Pancreas (tissue), 10 donors: ENCODE measurements around the gene SNTG2. TPM values are rescaled to one million over a fixed set of nuclear protein-coding genes. Genes with fewer than 3 reads are reported as not detected.

ENCODE experiments used
- ATAC-seq, 4 donors: fragments of 200-7000 bp; cut with Tn5 transposase; one replicate each; pipeline versions ENCODE4 v1.8.0 to v1.9.1; 2020; ENCODE audit warnings: mild to moderate bottlenecking in 4 of 4, moderate library complexity in 4 of 4
- DNase-seq, 6 donors: peaks; one replicate each; pipeline ENCODE4 v3.0.0-alpha.2; 2020
- FAIRE-seq: peaks from 2 replicates; lab custom pipeline; 2012; peaks lifted over from hg19 to GRCh38; lab: Jason Lieb, UNC
- H3K27ac ChIP-seq, 4 donors: fragments of 200-600 bp; sonication (generic); 1 replicate in 3 of 4; 2 replicates in 1 of 4; pipeline versions ENCODE4 v1.5.0 to v1.8.0; 2020
- H3K27me3 ChIP-seq, 4 donors: fragments of 200-600 bp; one replicate each; pipeline ENCODE4 v1.8.0; 2021
- H3K36me3 ChIP-seq, 3 donors: fragments of 200-600 bp; sonication (generic) in 1 of 3; one replicate each; pipeline versions ENCODE4 v1.5.0 to v1.8.0; 2020 to 2021
- H3K4me1 ChIP-seq, 3 donors: fragments of 200-600 bp; one replicate each; pipeline ENCODE4 v1.8.0; 2021
- H3K4me3 ChIP-seq, 4 donors: fragments of 200-600 bp; sonication (generic) in 2 of 4; one replicate each; pipeline versions ENCODE4 v1.5.0 to v1.8.0; 2020 to 2021
- H3K9me3 ChIP-seq, 4 donors: fragments of 200-600 bp; one replicate each; pipeline ENCODE4 v1.8.0; 2021
- WGBS, 2 donors: extraction: QIAGEN DNeasy Blood & Tissue Kit; methylation state at CpG; one replicate each; pipeline ENCODE4 v1.1.7; 2013; 5-methylcytosine and 5-hydroxymethylcytosine counted together
- intact Hi-C, 3 donors: fragments of 100-400 bp; cut with DNase I; formaldehyde crosslinking; loops; one replicate each; pipeline versions ENCODE4 v1.11.1 to v1.14.2; 2022
- polyA plus RNA-seq, 2 donors: library from polyadenylated mRNA; stranded (reverse); fragments of 200-250 nt; gene quantifications; one replicate each; pipeline ENCODE4 v1.2.3, GENCODE V29; 2013
- total RNA-seq, 6 donors: library from RNA; stranded (reverse); fragmentation: NEBNext Ultra II Directional in 4 of 6; extraction: Animal tissue kit (Norgen Biotek cat#: 25700) in 4 of 6; gene quantifications; one replicate each; pipeline versions ENCODE4 v1.2.1 to v1.2.4, GENCODE V29; 2021 to 2023
- TF ChIP-seq, protein P1 (sequence below), 4 donors: fragments of 200-600 bp; sonication (generic) in 3 of 4; IDR thresholded peaks; one replicate each; pipeline versions ENCODE4 v1.5.0 to v1.8.0; 2021; ENCODE audit warnings: antibody characterized with exemption in 4 of 4
- donor health status: healthy with polysubstance abuse.
- donor health status: DM: no; HTN: no; CAD: no; lungs with moderate emphysema.
- donor health status: DM: no; HTN: no; CAD: no.
- donor health status: control.
- donor health status: control.
- donor health status: Bipolar disorder and iron deficiency.
- donor health status: DM: yes; HTN: yes; CAD: no.
- donor health status: DM: no; HTN: no; CAD: no.
- donor health status: DM: no; HTN: no; CAD: no.
- donor health status: DM: yes; HTN: yes; CAD: no.

SNTG2 gene
- total and polyA plus RNA-seq, 8 donors, result 1.4 to 19.2 (median 4.6) TPM

DNA sequence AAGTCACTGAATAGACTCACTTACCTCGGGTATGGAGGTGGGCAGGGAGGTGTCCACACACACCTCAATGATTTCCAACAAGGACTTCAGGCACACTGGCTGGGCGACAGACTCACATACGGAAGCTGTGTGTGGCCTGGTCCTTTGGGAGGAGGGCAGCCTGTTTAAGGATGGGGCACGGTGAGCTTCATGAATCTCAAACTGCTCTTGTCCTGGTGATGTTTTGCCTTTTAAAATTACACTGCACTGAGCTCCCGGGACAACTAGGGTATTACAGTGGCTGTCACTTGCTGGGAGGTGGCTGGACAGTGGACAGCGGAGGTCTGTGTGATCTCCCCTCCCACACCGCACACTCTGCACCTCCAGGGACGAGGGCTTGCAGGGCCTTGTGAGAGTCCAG is 211.6 kb downstream of the SNTG2 start:
- WGBS, 2 donors, result 87 to 95% methylated on average over 8 of the region's 8 CpGs
- no peak for FAIRE-seq
- H3K27ac ChIP-seq, result no peak overlapping the region

GRCh38 chr2:1162768-1163584 is 212.3 kb downstream of the SNTG2 start:
- 81 to 84% methylated on average over 12 of the region's 12 CpGs for WGBS, 2 donors
- no peaks in the 10 kb centered on the region for H3K36me3 ChIP-seq
- intact Hi-C loops, result no loop called here
- FAIRE-seq (no peak), DNase-seq (no peak), ATAC-seq (no peak)
- H3K27ac ChIP-seq, result no peak overlapping the region
- TF ChIP-seq, protein P1, sequence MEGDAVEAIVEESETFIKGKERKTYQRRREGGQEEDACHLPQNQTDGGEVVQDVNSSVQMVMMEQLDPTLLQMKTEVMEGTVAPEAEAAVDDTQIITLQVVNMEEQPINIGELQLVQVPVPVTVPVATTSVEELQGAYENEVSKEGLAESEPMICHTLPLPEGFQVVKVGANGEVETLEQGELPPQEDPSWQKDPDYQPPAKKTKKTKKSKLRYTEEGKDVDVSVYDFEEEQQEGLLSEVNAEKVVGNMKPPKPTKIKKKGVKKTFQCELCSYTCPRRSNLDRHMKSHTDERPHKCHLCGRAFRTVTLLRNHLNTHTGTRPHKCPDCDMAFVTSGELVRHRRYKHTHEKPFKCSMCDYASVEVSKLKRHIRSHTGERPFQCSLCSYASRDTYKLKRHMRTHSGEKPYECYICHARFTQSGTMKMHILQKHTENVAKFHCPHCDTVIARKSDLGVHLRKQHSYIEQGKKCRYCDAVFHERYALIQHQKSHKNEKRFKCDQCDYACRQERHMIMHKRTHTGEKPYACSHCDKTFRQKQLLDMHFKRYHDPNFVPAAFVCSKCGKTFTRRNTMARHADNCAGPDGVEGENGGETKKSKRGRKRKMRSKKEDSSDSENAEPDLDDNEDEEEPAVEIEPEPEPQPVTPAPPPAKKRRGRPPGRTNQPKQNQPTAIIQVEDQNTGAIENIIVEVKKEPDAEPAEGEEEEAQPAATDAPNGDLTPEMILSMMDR (IDR thresholded peaks at IDR 0.05), result no peak
- no peaks in the 10 kb centered on the region for H3K9me3 ChIP-seq
- no peaks in the 10 kb centered on the region for H3K4me1 ChIP-seq
- no peak overlapping the region for H3K4me3 ChIP-seq
- H3K27me3 ChIP-seq, result no peaks in the 10 kb centered on the region

More for the DNA sequence above, 211.6 kb downstream of the SNTG2 start:
- no peak overlapping the region for H3K4me3 ChIP-seq
- no peaks in the 10 kb centered on the region for H3K4me1 ChIP-seq
- DNase-seq (no peak), ATAC-seq (no peak)
- H3K9me3 ChIP-seq, result no peaks in the 10 kb centered on the region
- intact Hi-C loops, result no loop called here
- H3K36me3 ChIP-seq, result no peaks in the 10 kb centered on the region
- H3K27me3 ChIP-seq, result no peaks in the 10 kb centered on the region
- TF ChIP-seq, protein P1 (IDR thresholded peaks at IDR 0.05), result no peak

GRCh38 chr2:1166976-1167375 is 216.3 kb downstream of the SNTG2 start:
- ATAC-seq (no peak), DNase-seq (no peak), FAIRE-seq (no peak)
- TF ChIP-seq, protein P1 (IDR thresholded peaks at IDR 0.05), result no peak
- intact Hi-C loops, result no loop called here
- Histone ChIP-seq H3K27ac (no peak overlapping the region), H3K9me3 (no peaks in the 10 kb centered on the region), H3K4me3 (no peak overlapping the region), H3K36me3 (no peaks in the 10 kb centered on the region), H3K4me1 (no peaks in the 10 kb centered on the region), H3K27me3 (no peaks in the 10 kb centered on the region)
- WGBS, 2 donors, result 92 to 96% methylated on average over 14 of the region's 14 CpGs

- TF ChIP-seq, protein P1 (IDR thresholded peaks at IDR 0.05), result no peak
- H3K36me3 ChIP-seq, result no peaks in the 10 kb centered on the region
- H3K9me3 ChIP-seq, result no peaks in the 10 kb centered on the region
- intact Hi-C loops, result no loop called here
- no peak overlapping the region for H3K27ac ChIP-seq
- ATAC-seq (no peak), FAIRE-seq (no peak), DNase-seq (no peak)
- WGBS, 2 donors, result 66 to 74% methylated on average over 10 of the region's 10 CpGs
- no peaks in the 10 kb centered on the region for H3K4me1 ChIP-seq
- no peaks in the 10 kb centered on the region for H3K27me3 ChIP-seq
- no peak overlapping the region for H3K4me3 ChIP-seq
These were observed 218.2 kb downstream of the SNTG2 start for GRCh38 chr2:1168846-1169245.

DNA sequence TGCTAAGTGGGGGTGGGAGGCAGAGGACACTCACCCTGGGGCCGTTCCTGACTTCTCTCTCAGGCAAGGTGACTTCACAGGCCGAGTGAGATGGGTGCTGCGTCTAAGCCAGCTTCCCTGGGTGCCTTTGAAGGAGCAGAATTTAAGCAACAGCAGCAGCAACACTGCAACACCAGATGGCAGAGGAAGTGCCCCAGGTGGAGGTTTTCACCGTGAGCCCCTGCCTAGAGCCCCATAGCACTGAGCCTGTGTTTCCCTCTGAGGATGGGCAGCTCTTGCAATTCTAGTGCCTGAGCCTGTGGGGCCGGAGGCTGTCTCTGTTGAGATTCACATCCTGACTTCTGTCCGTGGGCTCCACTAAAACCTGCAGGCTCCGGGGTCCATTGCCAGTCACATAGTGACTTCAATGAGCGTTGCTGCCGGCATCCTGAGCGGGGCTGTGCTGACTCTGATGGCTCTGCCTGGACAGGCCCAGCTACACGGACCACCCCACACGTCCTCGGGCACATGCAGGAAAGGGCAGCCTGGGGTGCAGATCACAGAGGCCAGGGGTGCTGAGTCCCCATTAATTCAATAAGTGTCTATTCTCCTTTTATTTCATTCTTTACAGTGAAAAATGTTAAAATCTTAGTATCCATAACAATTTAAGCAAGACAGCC is 218.8 kb downstream of the SNTG2 start:
- Histone ChIP-seq H3K9me3 (no peaks in the 10 kb centered on the region), H3K36me3 (no peaks in the 10 kb centered on the region), H3K4me1 (no peaks in the 10 kb centered on the region), H3K4me3 (no peak overlapping the region), H3K27ac (no peak overlapping the region), H3K27me3 (no peaks in the 10 kb centered on the region)
- TF ChIP-seq, protein P1 (IDR thresholded peaks at IDR 0.05), result no peak
- intact Hi-C loops, result no loop called here
- FAIRE-seq (no peak), ATAC-seq (no peak), DNase-seq (no peak)
- 74 to 79% methylated on average over 13 of the region's 13 CpGs for WGBS, 2 donors
